HG03060 (cell line): ENCODE data around the gene PPP1CA.
"Not testable (repeated sequence)": the region's sequence is repeated elsewhere in the genome, so short reads cannot be mapped to it uniquely, and the experiment has no call there.

Experiments
- ATAC-seq: cut with Tn5 transposase; IDR thresholded peaks from one replicate; pipeline ENCODE4 v1.9.1; 2021; ENCODE audit warnings: low read depth, moderate number of reproducible peaks; ENCODE audit not compliant: unreplicated experiment

Gene PPP1CA

DNA sequence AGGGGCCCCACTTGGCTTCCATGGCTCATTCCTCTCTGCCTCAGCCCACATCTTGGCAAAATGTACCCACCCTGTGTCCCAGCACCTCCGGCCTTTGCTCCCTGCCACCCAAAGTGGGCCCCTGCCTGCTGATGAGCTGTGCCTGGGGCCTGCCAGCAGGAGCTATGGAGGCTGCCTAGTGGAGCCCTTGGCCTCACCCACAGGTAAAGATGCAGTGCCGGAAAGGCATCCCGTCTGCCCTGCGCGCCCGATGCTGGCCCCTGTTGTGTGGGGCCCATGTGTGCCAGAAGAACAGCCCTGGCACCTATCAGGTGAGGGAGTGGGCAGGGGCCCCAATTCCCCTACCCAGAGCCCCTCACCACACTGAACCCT, 3.5 kb upstream of the PPP1CA start:
- ATAC-seq: no peak

DNA sequence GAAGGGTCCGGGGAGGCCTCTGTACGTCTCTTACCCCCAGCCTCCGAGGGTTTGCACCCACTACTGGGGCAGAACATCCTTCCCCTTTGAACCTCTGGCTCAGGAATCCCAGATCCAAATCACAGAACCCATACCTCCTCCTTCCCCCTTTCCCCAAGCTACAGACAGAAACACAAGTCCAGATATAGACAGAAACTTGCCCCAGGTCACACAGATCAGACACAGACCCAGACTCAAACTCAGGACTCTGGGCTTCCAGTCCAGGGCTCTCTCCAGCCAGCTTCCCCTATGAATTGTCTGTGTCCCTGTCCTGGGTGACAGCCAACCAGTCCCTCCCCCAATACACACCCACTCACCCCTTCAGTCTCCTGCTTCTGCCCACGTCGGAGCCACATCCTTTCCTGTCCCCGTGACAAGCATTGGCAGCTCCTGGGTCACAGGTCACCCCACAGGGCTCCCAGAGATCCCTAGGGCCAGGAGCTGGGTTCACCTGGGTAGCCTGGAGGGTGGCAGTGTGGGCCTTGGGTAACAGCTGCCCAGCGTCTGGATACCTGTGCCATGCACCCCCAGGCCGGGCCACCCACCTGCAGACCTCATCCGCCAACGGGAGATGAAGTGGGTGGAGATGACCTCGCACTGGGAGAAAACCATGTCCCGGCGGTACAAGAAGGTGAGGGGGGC, 3.0 kb upstream of the PPP1CA start:
- ATAC-seq: no peak

DNA sequence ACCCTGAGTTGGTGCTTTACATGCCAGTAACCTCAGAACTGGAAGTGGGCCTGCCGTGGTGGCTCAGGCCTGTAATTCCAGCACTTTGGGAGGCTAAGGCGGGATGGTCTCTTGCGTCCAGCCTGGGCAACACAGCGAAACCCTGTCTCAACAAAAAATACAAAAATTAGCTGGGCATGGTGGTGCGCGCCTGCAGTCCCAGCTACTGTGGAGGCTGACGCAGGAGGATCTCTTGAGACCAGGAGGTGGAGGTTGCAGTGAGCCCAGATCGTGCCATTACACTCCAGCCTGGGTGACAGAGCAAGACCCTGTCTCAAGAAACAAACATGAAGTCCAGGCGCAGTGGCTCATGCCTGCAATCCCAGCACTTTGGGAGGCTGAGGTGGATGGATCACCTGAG, 1.4 kb upstream of the PPP1CA start:
- not testable (repeated sequence) for ATAC-seq

DNA sequence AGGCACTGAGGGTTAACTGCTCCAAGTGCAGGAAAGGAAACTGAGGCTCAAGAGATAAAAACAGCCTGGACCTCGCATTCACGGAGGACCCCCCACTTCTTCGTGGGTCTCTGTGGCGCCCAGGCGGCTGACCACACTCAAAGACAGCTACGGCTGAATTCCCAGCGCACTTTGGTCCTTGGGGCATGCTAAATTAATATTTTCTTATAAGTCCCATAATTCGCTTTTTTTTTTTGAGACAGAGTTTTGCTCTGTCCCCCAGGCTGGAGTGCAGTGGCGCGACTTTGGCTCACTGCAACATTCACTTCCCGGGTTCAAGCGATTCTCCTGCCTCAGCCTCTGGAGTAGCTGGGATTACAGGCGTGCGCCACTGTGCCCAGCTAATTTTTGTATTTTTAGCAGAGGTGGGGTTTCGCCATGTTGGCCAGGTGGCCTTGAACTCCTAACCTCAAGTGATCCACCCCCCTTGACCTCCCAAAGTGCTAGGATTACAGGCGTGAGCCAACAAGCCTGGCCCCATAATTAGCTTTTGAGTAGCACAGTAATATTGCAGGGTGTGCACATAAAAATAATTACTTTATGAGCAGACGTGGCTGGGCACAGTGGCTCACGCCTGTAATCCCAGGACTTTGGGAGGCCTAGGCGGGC, 658 bp upstream of the PPP1CA start:
- not testable (repeated sequence) for ATAC-seq

DNA sequence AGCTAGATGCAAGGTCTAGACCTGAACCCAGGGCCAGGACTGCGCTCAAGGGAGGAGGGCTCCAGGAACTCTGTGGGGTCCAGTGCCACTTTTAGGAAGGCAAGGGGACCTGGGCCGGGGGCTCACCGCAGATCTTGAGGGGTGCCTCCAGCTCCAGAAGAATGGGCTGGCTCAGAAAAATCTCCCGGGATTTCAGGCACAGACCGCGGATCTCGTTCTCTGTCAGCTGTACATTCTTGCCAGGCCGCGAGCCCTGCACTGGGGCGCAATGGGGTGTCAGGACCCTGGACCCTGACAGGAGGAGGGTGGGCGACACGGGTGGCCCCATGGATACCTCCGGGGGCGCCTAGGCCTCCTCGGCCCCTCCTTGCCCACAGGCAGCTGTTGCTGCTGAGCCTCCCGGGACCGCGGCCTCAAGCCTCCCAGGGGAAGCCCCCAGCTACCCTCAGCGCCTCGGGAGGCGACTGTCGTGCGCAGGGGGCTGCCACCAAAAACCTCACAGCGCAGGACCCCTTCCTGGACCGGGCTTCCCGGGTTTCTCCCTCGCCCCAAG, 640 bp downstream of the PPP1CA start:
- ATAC-seq: no peak

DNA sequence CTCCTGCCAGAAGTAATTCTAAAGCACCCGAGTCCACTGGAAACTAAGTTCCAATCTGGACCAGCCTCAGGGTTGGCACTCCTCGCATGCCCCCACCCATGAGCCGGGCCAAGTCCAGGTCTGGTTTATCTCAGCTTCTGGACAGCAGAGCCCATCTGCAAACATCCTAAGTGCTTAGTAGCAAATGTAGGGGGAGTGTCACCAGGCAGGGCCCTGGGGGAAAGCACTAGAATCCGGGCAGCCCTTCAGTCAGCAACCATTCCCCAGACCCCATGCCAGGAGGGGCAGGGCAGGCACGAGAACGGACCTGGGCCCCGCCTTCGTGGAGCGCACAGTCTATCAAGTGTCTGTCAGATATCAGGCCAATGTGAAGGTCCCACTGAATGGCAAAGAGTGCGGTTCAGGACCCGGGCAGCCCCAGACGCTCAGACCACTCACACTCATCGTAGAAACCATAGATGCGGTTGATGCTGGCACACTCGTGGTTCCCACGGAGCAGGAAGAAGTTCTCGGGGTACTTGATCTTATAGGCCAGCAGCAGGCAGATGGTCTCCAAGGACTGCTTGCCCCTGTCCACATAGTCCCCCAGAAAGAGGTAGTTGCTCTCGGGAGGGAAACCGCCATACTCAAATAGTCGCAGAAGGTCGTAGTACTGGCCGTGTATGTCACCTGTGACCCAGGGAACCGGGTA, 1.3 kb downstream of the PPP1CA start:
- no peak for ATAC-seq

DNA sequence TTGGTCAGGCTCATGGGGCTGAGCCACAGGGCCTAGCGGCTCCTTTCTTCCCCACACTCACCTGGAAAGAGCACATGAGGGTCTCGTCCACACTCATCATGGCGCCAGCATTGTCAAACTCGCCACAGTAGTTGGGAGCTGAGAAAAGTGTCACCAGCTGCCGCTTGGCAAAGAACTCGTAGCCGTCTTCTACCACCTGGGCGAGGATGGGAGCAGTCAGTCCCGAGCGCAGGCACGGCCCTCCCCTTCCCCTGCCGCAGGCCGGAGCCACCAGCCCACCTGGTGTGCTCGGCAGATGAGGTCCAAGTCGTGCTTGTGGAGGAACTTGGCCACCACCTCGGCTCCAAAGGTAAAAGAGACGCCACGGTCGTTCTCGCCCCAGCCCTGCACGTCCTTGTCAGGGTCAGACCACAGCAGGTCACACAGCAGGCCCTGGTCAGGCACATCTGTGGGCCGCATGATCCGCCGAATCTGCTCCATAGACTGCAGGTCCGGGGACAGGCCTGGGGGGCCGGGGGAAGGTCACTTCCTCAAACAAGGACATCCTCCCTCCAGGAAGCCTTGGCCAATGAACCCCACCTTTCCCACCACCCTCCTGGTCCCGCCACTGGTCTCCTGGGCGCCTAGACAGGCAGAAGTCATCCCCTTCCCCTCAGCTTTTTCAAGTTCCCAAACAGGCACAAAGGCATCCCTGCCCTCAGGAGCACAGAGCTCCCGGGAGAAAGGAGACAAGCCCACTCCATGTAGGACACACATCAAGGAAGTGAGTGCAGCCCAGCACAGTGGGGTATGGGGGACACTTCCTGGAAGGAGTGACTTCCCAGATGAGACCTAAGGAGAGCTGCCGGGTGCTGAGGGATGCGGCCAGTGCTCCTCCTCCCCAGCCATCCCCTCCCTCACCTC, 2.7 kb downstream of the PPP1CA start:
- no peak for ATAC-seq

DNA sequence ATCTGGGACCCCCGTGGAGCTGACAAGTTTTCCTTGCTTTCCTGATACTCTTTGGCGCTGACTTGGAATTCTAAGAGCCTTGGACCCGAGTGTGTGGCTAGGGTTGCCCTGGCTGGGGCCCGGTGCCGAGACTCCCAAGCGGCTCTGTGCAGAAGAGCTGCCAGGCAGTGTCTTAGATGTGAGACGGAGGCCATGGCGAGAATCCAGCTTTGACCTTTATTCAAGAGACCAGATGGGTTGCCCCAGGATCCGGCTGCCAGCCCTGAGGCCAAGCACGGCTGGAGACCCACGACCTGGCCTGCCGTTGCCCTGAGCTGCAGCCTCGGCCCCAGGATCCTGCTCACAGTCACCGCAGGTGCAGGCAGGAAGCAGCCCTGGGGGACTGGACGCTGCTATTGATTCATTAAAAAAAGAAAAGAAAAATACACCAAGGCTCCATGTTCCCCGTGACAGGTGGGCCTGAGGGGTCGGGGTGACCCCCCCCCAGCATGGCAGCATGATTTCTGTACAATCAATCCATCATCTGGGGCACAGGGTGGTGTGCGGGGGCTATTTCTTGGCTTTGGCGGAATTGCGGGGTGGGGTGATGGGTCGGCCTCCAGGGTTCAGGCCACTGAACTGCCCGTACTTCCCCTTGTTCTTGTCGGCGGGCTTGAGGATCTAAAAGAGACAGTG, 3.5 kb downstream of the PPP1CA start:
- ATAC-seq: no peak

DNA sequence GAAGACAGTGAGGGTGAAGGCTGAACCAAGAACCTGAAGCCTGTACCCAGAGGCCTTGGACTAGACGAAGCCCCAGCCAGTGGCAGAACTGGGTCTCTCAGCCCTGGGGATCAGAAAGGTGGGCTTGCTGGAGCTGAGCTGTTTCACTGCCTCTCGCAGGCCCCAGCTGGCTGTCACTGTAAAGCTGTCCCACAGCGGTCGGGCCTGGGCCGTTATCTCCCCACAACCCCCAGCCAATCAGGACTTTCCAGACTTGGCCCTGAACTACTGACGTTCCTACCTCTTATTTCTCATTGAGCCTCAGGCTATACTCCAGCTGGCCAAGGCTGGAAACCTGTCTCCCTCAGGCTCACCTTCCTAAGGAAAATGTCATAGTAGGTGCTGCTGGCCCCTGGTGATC, 4.1 kb downstream of the PPP1CA start:
- ATAC-seq: no peak

DNA sequence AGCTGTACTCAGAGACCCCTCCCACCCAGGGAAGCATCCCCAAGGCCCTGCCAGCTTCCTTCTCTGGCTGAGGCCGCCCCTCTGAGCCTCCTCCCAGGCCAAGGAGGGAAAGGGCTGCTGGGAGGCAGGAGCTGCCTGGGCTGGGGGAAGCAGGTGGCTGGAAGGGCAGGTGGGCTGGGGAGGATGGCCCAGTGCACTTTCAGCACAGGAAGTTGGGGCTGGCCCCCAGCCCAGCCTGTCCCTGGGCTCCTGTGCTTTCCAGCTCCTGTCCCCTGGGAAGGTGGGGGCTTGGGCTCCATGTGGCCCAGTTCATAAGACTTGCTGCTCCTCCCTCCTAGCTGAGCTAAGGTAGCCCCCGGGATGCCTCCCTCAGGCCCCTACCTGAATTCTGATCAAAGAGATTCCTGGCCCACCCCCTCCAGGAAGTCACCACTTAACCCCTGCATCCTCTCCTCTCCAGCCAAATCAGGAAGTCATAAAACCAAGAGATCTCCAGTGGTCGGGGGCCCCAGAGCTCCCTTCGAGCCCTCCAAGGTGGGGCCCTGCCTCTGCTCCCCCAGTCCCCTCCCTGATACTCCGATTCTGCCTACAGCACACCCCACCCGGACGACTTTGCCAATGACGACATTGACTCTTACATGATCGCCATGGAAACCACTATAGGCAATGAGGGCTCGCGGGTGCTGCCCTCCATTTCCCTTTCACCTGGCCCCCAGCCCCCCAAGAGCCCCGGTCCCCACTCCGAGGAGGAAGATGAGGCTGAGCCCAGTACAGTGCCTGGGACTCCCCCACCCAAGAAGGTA, 4.9 kb downstream of the PPP1CA start:
- no peak for ATAC-seq

DNA sequence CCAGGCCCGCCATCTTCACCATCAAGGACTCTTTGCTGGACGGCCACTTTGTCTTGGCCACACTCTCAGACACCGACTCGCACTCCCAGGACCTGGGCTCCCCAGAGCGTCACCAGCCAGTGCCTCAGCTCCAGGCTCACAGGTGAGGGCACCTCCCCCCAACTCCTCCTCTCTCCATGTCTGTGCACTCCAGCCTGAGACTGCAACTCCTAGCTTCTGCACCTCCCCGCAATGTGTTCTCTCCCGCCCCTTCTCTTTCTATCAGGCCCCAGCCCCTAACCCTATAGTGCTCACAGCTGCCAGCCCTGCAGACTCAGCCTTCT, 5.4 kb downstream of the PPP1CA start:
- no peak for ATAC-seq

DNA sequence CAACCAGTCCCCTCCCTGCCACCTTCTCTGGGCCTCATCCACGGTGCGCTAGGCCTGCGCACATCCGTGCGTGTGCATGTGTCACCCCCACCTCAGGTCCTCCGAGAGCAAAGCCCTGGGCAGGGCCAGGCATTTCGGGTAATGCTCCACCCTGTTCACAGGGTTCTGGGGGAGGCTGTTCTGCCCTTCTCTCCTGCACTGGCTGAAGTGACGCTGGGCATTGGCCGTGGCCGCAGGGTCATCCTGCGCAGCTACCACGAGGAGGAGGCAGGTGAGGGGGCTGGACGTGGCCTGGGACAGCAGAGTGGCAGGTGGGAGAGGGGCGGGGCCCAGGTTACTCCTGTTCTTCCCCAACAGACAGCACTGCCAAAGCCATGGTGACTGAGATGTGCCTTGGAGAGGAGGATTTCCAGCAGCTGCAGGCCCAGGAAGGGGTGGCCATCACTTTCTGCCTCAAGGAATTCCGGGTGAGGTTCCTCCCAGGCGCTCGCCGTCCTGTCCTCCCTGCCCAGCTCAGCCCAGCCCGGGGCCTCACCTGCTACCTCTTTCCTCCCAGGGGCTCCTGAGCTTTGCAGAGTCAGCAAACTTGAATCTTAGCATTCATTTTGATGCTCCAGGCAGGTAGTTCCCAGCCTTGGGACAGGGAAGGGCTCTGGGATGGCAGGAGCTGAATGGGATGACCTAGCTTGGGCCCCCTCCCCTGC, 6.0 kb downstream of the PPP1CA start:
- ATAC-seq: no peak

DNA sequence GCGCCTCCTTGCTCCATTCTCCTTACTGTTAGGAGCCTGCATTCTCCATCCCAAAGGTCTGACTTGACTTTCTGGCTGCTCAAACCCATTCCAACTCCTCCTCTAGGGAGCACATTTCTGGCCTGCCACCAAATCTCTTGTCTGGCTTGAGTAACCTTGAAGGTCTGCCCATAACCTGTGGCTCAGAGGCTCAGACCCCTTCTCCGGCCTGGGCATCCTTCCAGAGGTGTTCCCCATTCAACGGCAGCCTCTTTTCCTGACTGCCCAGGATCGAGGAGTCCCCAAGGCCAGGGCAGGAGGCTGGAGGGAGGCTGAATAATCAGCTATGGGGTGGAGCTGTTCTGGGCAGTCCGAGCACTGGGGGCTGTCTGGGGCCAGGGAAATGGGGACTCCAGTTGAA, 7.7 kb downstream of the PPP1CA start:
- no peak for ATAC-seq

DNA sequence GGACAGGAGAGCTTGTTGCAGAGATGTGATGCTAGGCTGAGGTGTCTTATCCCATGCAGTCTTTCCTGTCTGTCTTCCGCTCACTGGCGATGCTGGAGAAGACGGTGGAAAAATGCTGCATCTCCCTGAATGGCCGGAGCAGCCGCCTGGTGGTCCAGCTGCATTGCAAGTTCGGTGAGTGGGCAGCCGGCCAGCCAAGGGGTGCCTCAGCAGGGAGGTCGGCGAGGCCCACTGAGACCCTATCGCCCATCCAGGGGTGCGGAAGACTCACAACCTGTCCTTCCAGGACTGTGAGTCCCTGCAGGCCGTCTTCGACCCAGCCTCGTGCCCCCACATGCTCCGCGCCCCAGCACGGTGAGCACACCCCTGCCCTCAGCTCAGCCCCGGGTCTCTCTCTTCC, 8.2 kb downstream of the PPP1CA start:
- no peak for ATAC-seq

DNA sequence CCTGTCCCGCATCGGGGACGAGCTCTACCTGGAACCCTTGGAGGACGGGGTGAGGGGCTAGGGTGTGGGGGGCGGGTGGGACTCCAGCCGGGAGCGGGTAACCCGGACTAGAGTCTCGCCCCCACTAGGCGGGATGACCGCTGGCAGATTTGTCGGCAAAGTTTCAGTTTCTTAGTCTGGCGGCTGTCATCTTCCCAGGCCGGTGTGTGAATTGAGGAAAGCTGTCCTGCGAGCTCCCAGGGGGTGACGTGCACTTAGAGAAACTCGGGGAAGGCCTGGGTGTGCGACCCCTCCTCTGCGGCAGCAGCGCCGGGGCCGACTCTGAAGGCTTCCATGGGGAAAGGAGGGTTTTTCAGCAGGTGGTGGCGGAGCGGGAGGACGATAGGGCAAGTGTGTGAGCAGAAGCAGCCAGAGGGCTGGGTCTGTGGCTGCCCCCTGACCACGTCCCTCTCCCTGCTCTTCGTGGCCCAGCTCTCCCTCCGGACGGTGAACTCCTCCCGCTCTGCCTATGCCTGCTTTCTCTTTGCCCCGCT, 9.4 kb downstream of the PPP1CA start:
- no peak for ATAC-seq

DNA sequence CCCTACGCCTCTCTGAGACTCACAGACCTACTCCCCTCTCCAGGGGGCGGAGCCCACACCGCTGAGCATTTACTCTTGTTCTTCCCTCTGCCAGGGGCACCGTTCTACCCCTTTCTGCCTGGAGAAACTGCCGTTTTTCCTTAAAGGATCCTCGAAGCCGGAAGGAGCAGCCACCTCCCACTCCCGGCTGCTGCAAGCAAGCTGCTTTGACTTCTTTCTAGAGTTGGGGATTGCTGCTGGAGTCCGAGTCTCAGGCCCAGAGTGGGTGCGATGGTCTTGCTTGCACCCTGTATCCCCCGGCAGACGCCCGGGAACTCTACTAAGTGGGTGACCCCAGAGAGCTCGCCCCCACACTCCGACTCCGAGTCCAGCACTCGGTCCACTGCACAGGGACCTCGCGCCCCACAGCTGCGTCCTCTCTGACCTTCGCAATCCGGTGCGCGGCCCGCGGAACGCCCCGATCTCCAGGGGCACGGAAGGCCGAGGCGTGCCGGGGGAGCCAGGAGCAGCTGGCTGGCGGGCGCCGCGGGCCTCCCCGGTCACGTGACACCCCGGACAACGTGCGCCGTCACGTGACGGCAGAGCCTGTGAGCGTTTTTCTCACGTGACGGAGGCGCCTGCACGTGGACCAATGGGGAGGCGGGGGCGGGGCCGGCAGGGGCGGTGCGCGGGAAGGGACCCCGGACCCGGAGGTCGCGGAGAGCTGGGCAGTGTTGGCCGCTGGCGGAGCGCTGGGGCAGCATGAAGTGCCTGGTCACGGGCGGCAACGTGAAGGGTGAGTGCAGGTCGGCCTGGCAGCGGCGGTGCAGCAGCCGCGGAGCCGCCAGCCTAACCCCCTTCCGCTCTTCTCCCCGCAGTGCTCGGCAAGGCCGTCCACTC, 10.1 kb downstream of the PPP1CA start, which contains the start of gene RAD9A:
TSS of gene RAD9A (plus strand) at position 683 of the 879 bp plus-strand sequence. CDS start at position 742, 59 bp downstream.
- ATAC-seq: no peak

DNA sequence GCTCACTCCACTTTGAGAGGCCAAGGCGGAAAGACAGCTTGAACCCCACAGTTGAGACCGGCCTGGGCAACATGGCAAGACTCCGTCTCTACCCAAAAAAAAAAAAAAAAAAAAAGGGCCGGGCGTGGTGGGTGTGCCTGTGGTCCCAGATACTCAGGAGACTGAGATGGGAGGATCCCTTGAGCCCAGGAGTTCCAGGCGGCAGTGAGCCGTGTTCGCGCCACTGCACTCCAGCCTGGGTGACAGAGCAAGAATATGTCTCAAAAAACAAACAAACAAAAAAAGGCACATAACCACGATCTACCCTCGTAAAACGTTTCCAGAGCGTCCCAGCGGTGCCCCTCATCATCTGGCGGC, 10.7 kb downstream of the PPP1CA start:
- ATAC-seq: no peak

DNA sequence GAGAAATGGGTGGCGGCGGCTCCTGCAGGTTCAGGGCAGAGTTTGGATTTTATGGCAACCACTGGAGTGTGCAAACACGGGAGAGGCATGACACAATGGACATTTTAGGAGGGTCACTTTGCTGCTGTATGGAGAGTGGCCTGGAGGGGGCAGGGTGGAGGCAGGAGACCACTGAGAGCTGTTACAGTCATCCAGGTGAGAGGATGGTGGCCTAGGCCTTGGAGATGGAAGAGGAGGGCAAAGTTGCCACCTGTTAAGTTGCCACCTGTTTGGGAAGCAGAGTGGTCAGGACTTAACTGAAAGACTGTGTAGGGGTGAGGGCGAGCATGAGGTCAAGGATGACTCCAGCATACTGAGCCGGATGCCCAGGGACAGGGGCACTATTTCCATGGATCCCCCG, 12.2 kb downstream of the PPP1CA start:
- no peak for ATAC-seq
